HG03045 (cell line): ENCODE results near the gene MTUS2.

ENCODE experiments used
- ATAC-seq: cut with Tn5 transposase; IDR thresholded peaks from one replicate; pipeline ENCODE4 v1.9.1; 2021; ENCODE audit warnings: mild to moderate bottlenecking, moderate library complexity; ENCODE audit not compliant: unreplicated experiment

The MTUS2 gene

GRCh38 chr13:28820099-28821051, at the start of gene MTUS2:
MTUS2 (plus strand) TSS chr13:28820339.
- peak; percentile 52 for ATAC-seq

GRCh38 chr13:28778308-28779215, 41.6 kb upstream of the MTUS2 start:
- ATAC-seq: no peak

- no peak for ATAC-seq
Measured at GRCh38 chr13:28792992-28793391, 27.1 kb upstream of the MTUS2 start.

- no peak for ATAC-seq
Measured at GRCh38 chr13:28794396-28794795, 25.7 kb upstream of the MTUS2 start.

GRCh38 chr13:28796938-28797257, 23.2 kb upstream of the MTUS2 start:
- ATAC-seq: no peak

GRCh38 chr13:28805193-28805819, 14.8 kb upstream of the MTUS2 start:
- ATAC-seq: no peak

GRCh38 chr13:28817204-28817603, 2.9 kb upstream of the MTUS2 start:
- ATAC-seq: no peak

- no peak for ATAC-seq
Measured at GRCh38 chr13:28819046-28819730, 951 bp upstream of the MTUS2 start.

GRCh38 chr13:28819735-28820098, 422 bp upstream of the MTUS2 start:
- ATAC-seq: peak; percentile 49

GRCh38 chr13:28822151-28822550, 2.0 kb downstream of the MTUS2 start:
- no peak for ATAC-seq

GRCh38 chr13:28822801-28823200, 2.7 kb downstream of the MTUS2 start:
- ATAC-seq: no peak

GRCh38 chr13:28825379-28825778, 5.2 kb downstream of the MTUS2 start:
- ATAC-seq: no peak

GRCh38 chr13:28826368-28826767, 6.2 kb downstream of the MTUS2 start:
- no peak for ATAC-seq

- no peak for ATAC-seq
Measured at GRCh38 chr13:28830580-28830979, 10.4 kb downstream of the MTUS2 start.

GRCh38 chr13:28831117-28831516, 11.0 kb downstream of the MTUS2 start:
- no peak for ATAC-seq

- no peak for ATAC-seq
Measured at GRCh38 chr13:28837111-28837510, 17.0 kb downstream of the MTUS2 start.

- ATAC-seq: no peak
Measured at GRCh38 chr13:28843639-28844038, 23.5 kb downstream of the MTUS2 start.

- no peak for ATAC-seq
Measured at GRCh38 chr13:28849441-28849840, 29.3 kb downstream of the MTUS2 start.

GRCh38 chr13:28850226-28850625, 30.1 kb downstream of the MTUS2 start:
- no peak for ATAC-seq

- ATAC-seq: no peak
Measured at GRCh38 chr13:28851422-28851821, 31.3 kb downstream of the MTUS2 start.

GRCh38 chr13:28854657-28855056, 34.5 kb downstream of the MTUS2 start:
- no peak for ATAC-seq
